Neuron (in vitro differentiated cells): ENCODE results near the gene B3GNT8.
"Not testable (repeated sequence)": the region's sequence is repeated elsewhere in the genome, so short reads cannot be mapped to it uniquely, and the experiment has no call there.

ENCODE experiments used
- H2AFZ ChIP-seq: one replicate; pipeline ENCODE4 v1.6.1; 2013; ENCODE audit warnings: low read depth, mild to moderate bottlenecking, inconsistent platforms, low read length, moderate library complexity
- H3K27me3 ChIP-seq: one replicate; pipeline ENCODE4 v1.6.1; 2013; ENCODE audit warnings: low read length; ENCODE audit not compliant: insufficient read depth
- H3K36me3 ChIP-seq: one replicate; pipeline ENCODE4 v1.6.1; 2013; ENCODE audit warnings: low read length; ENCODE audit not compliant: insufficient read depth
- H3K4me1 ChIP-seq: one replicate; pipeline ENCODE4 v1.6.1; 2013; ENCODE audit warnings: low read length; ENCODE audit not compliant: insufficient read depth
- H3K4me3 ChIP-seq: 2 replicates; pipeline ENCODE4 v1.5.1; 2013; ENCODE audit warnings: mild to moderate bottlenecking, low read length, moderate library complexity
- H3K9me3 ChIP-seq: one replicate; pipeline ENCODE4 v1.6.1; 2013; ENCODE audit warnings: low read length

Gene B3GNT8

DNA sequence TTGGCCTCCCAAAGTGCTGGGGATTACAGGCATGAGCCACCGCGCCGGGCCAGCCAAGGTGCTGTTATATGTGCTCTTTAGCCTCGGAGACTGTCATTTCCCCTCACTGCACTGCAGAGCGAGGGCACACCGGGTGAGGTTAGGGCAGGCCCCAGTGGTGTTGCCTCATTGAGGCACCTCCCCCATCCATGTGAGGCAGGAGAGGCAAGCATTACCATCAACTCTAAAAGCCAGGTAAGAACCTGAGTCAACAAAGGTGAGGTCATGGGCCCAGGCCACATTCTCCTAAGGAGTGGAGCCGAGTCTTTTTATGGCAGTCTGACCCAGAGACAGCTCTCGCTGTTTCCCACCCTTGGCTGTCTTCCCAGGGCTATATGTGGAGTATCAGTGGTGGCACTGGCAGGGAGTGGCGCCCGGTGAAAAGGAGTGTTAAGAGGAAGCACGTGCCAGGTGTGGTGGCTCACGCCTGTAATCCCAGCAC, 10.9 kb downstream of the B3GNT8 start:
- H3K36me3 ChIP-seq: peaks cover 53% of the 10 kb centered on the region
- H3K9me3 ChIP-seq: no peaks in the 10 kb centered on the region
- no peak overlapping the region for H3K4me3 ChIP-seq
- H3K4me1 ChIP-seq: no peaks in the 10 kb centered on the region
- H2AFZ ChIP-seq: no peak overlapping the region
- H3K27me3 ChIP-seq: no peaks in the 10 kb centered on the region

DNA sequence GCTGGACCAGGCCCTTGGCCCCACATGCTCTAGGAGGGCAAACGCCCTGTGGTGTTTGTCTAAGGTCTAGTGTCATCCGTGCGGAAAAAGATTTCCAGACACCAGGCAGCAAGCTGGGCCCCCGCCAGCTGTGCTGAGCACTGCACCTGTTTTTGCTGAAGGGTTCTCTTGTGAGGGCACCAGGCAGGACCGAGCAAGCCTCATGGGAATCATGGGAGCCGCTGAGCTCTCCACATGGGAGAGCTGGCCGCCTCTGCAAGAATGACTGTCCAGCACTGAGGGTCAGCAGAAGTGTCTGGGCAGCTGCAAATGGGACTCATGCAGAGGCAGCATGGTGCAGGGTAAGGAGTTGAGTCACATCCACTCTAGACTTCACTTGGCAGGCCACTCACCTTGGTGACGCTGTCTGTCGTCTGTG, 12.0 kb downstream of the B3GNT8 start:
- H3K4me1 ChIP-seq: no peaks in the 10 kb centered on the region
- peaks cover 48% of the 10 kb centered on the region for H3K36me3 ChIP-seq
- no peak overlapping the region for H2AFZ ChIP-seq
- no peaks in the 10 kb centered on the region for H3K27me3 ChIP-seq
- H3K4me3 ChIP-seq: no peak overlapping the region
- H3K9me3 ChIP-seq: no peaks in the 10 kb centered on the region

DNA sequence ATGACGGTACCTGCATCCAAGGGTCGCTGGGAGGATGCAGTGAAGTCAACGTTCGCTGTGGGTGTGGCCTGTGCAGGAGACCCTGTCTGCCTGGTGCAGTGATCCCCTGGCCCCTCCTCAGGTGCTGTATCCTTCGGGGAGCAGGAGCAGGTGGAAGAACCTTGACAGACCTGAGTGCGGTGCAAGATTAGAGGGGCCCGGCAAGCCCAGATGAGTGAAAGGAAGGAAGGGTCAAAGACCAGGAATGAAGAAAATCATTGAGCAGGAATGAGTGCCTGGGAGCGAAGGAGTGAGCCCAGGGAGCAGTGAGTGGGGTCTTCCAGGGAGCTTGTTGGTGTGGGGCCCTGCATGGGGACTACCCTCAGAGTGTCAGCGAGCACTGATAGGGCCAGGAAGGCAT, 12.7 kb downstream of the B3GNT8 start:
- Histone ChIP-seq H3K36me3 (peaks cover 44% of the 10 kb centered on the region), H3K27me3 (no peaks in the 10 kb centered on the region), H2AFZ (no peak overlapping the region), H3K4me1 (no peaks in the 10 kb centered on the region), H3K9me3 (no peaks in the 10 kb centered on the region), H3K4me3 (no peak overlapping the region)

DNA sequence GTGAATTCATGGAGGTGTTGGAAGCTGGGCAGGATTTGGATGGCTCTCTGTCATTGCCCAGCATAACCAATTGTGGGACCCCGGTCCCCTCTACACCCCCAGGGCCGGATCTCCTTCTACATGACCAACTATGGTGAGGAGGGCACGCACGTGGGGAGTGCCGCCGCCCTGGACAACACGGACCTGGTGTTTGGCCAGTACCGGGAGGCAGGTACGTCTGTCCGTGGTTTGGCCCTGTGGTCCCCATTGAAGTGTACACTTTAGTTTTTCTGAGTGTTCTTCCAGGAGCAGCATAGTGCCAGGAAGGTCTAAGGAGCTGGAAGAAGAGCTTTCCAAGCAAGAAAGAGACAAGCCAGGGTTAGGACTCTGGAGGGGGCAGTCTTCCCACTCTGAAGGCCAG, 13.2 kb downstream of the B3GNT8 start:
- no peaks in the 10 kb centered on the region for H3K9me3 ChIP-seq
- no peaks in the 10 kb centered on the region for H3K27me3 ChIP-seq
- H3K4me1 ChIP-seq: no peaks in the 10 kb centered on the region
- no peak overlapping the region for H2AFZ ChIP-seq
- peaks cover 40% of the 10 kb centered on the region for H3K36me3 ChIP-seq
- no peak overlapping the region for H3K4me3 ChIP-seq

DNA sequence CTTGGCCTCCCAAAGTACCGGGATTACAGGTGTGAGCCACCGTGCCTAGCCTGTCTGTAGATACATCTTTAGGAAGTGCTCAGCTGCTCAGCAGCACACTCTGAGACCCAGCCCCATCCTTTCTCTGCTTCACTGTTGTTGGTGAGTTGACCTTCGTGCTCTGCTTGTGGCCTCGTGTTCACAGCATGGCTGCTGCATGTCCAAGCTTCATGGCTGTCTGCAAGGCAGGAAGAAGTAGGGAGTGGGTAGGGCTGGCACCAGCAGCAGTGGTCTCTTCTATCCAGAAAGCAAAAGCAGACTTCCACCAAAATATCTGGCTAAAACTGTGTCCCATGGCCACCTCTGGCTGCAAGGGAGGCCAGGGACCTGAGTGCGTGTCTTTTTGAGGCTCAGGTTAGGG, 14.2 kb downstream of the B3GNT8 start:
- Histone ChIP-seq H3K27me3 (no peaks in the 10 kb centered on the region), H3K4me1 (no peaks in the 10 kb centered on the region), H3K36me3 (peaks cover 35% of the 10 kb centered on the region), H3K9me3 (no peaks in the 10 kb centered on the region), H3K4me3 (no peak overlapping the region), H2AFZ (no peak overlapping the region)

DNA sequence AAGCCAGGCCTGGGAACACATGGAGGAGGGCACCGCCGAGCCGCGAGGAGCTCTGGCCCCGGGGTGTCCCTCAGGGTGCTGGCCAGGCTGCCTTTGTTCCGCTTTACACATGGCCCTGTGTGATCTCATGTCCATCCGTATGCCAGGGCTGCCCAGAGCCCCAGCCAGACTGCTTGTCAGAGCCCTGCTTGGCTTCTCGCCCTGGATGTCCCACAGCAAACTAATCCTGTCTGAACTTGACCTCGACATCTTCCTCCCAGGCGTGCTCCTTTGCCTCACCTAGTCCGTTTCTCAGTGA, 15.3 kb downstream of the B3GNT8 start:
- Histone ChIP-seq H3K4me1 (peaks cover 4% of the 10 kb centered on the region), H3K9me3 (no peaks in the 10 kb centered on the region), H3K36me3 (peaks cover 31% of the 10 kb centered on the region), H2AFZ (no peak overlapping the region), H3K27me3 (no peaks in the 10 kb centered on the region), H3K4me3 (no peak overlapping the region)

DNA sequence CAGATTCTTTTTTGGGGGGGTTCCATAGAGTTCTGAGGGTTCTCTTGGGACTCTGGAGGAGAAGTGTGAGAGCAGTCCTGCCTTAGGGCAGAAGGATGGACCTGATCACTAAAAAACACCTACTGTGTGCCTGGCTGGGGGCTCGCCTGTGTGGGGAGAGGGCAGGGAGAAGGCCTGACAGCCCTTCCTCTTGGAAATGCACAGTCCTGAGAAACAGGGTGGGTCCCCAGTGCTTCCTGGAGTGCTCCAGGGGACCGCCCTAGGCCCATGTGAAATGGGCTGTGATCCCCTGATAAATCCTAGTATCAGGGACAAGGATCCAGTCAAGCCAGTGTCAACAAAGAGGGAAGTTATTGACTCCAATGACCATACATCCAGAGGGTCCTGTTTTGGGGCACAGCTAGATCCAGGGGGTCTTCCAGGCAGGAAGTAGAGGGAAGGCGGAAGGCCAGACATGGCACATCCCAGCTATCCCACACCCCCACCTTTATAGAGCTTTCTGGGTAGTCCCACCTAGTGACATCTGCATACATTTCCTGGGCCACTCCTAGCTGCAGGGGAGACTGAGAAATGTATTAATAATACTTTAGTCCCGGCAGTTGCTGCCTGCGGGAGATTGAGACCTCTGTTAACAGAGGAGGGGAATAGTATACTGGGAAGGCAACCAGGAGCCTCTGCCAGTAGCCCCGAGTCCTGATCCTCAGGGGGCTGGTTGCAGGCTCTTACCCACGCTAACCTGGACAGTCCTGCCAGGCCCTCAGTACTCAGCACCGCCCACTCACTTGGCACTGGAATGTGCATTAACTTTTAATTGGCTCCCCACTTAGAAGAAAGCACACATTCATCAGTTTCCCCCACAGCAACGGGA, 15.8 kb downstream of the B3GNT8 start:
- H3K36me3 ChIP-seq: peaks cover 30% of the 10 kb centered on the region
- peaks cover 4% of the 10 kb centered on the region for H3K4me1 ChIP-seq
- no peak overlapping the region for H3K4me3 ChIP-seq
- no peaks in the 10 kb centered on the region for H3K27me3 ChIP-seq
- H2AFZ ChIP-seq: no peak overlapping the region
- no peaks in the 10 kb centered on the region for H3K9me3 ChIP-seq

DNA sequence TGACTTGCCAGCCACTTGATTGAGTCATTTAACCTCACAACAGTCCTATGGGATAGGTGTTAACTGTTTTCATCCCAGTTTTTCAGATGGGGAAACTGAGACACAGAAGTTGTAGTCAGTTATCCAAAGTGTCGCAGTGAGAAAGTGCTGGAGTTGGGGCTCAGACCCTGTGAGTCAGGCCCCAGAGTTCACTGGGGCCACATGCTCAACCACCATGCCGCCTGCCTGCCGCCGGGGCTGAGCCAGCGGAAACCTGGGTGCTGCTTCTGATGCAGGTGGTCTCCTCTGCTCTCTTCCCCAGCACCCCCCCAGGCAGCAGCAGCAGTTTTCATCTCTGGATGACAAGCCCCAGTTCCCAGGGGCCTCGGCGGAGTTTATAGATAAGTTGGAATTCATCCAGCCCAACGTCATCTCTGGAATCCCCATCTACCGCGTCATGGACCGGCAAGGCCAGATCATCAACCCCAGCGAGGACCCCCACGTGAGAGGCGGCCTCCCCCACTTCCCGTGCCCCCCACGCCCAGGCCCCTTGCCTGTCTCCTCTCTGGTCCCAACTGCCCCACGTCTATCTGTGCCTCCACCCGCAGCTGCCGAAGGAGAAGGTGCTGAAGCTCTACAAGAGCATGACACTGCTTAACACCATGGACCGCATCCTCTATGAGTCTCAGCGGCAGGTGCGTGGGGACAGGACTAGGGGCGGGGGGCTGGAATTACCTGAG, 16.7 kb downstream of the B3GNT8 start:
- H2AFZ ChIP-seq: no peak overlapping the region
- peaks cover 28% of the 10 kb centered on the region for H3K36me3 ChIP-seq
- H3K9me3 ChIP-seq: no peaks in the 10 kb centered on the region
- H3K27me3 ChIP-seq: no peaks in the 10 kb centered on the region
- no peak overlapping the region for H3K4me3 ChIP-seq
- peaks cover 4% of the 10 kb centered on the region for H3K4me1 ChIP-seq

DNA sequence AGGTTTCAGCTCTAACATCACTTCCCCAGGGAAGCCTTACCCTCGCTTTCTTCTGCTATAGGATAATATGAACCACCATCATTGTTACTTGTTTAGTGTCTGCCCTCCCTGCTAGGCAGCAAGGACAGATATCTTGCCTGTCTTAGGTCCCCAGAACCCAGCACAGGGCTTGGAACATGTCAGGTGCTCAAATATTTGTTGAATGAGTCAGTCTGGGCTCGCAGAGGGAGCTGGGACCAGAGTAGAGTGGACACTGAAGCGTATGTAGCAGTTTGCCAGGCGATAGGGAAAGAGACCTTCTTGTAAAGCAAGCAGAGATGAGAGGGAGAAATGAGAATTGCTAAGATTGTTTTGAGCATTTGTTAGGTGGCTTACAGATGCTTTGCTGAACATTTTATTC, 17.9 kb downstream of the B3GNT8 start:
- Histone ChIP-seq H3K27me3 (no peaks in the 10 kb centered on the region), H2AFZ (no peak overlapping the region), H3K4me1 (peaks cover 4% of the 10 kb centered on the region), H3K36me3 (peaks cover 17% of the 10 kb centered on the region), H3K4me3 (no peak overlapping the region), H3K9me3 (no peaks in the 10 kb centered on the region)

DNA sequence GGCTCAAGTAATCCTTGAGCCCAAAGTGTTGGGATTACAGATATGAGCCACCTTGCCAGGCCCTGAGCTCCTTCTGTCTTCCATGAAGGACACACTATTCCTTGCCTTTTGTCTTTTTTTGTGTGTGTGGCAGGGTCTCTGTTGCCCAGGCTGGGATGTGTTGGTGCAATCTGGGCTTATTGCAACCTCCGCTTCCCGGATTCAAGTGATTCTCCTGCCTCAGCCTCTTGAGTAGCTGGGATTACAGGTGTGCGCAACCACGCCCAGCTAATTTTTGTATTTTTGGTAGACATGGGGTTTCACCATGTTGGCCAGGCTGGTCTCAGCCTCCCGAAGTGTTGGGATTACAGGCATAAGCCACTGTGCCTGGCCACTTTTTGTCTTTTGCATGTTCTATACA, 18.3 kb downstream of the B3GNT8 start:
- not testable (repeated sequence) for H3K4me1 ChIP-seq, H3K9me3 ChIP-seq, H2AFZ ChIP-seq, H3K27me3 ChIP-seq, H3K4me3 ChIP-seq
- peaks cover 13% of the 10 kb centered on the region for H3K36me3 ChIP-seq

DNA sequence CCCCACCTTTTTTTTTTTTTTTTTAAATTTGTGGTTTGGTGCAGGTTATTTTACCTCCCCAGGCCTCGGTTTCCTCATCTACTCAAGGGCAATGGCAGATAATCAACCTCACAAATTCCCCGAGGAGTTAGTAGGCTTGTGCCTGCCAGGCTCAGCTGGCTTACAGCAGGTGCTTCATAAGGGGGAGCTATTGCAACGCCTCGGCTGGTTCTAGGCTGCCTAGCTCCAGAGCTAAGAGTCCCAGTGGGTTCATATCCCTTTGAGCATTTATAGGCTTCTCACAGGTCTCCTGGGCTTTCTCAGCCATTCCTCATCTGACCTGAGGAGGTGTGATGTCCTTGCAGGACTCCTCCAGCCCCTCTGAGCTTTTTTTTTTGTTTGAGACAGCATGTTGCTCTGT, 18.9 kb downstream of the B3GNT8 start:
- H3K4me3 ChIP-seq: no peak overlapping the region

DNA sequence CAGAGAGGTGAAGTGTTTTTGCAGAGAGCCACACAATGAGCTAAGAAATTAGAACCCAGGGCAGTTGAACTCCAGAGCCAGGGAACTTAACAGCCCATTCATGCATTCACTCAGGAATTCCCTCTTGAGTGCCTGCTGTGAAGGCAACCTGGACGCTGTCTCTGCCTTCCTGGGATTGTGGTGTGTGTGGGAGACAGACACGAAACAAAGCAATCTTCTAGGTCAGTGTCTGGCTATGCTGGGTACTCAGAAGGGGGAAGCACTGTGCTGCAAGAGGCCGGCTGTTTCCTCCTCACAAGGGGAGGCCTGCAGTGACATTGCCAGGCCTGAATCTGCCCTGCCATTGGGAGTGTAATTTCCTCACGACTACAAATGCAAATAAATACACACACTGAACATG, 19.9 kb downstream of the B3GNT8 start:
- Histone ChIP-seq H3K9me3 (no peaks in the 10 kb centered on the region), H2AFZ (no peak overlapping the region), H3K27me3 (no peaks in the 10 kb centered on the region), H3K4me1 (peaks cover 4% of the 10 kb centered on the region), H3K36me3 (peaks cover 11% of the 10 kb centered on the region), H3K4me3 (no peak overlapping the region)

More for the DNA sequence above, 18.9 kb downstream of the B3GNT8 start:
- Histone ChIP-seq H3K9me3 (no peaks in the 10 kb centered on the region), H2AFZ (no peak overlapping the region), H3K36me3 (peaks cover 9% of the 10 kb centered on the region), H3K4me1 (peaks cover 4% of the 10 kb centered on the region), H3K27me3 (no peaks in the 10 kb centered on the region)

DNA sequence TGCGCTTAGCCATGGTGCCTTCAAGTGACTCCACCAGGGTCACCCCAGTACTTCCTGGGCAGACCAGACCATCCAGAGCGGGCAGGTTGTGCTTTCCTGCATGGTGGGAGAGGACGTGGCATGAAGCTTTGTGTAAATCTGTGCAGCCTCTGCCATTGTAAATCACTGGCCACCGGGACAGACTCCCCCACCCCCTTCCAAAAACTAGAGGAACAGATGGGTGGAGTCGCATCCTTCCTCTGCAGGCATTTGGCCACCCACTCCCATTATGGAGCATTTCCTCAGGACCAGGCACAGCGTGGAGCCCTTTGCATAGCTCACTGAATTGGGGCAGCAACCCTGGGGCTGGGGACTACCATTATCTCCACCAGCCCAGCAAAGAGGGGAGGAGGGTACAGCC, 21.4 kb downstream of the B3GNT8 start:
- Histone ChIP-seq H3K4me3 (no peak overlapping the region), H3K9me3 (no peaks in the 10 kb centered on the region), H3K4me1 (peaks cover 4% of the 10 kb centered on the region), H3K36me3 (peaks cover 4% of the 10 kb centered on the region), H3K27me3 (no peaks in the 10 kb centered on the region), H2AFZ (no peak overlapping the region)
